Measurements from ENCODE around the gene KCNV2.

KCNV2 gene

DNA sequence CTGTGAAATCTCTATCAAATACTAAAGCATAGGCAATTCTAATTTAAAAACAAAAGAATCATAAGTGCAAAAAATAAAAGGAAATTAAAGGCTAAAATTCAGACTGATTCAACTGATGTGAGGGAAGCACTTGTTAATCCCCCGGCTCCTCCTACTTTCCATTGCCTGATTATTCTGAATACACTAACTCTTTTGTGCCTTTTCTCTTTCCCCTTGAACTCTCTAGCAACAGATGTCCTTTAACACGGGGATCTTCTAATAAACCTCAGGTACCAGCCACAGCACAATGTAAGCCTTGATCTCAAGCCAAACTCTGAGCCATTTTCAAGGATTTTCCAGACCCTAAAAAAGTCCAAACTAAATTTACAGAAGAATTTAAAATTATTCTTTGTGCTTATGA, 61.5 kb downstream of the KCNV2 start:
- Histone ChIP-seq H3K9ac (ENCODE audit: insufficient read length) (no peak overlapping the region), H3K27ac (no peak overlapping the region), H3K9me3 (ENCODE audit: low read depth, low read length) (peaks cover 12% of the 10 kb centered on the region), H3K4me3 (no peak overlapping the region), H3K36me3 (ENCODE audit: insufficient read depth, low read length) (peaks cover 95% of the 10 kb centered on the region)
- TF ChIP-seq FOXP2 (optimal IDR thresholded peaks at IDR 0.05; ENCODE audit: control extremely low read depth, extremely low read length, insufficient read depth) (no peak), EZH2 (IDR thresholded peaks at IDR 0.05) (no peak), POLR2AphosphoS5 (IDR thresholded peaks at IDR 0.05; ENCODE audit: borderline replicate concordance, low read depth, low read length) (no peak)
- no peak for DNase-seq (ENCODE audit: low read depth, low spot score)

Measured in SK-N-MC (cell line).